Measurements from ENCODE around the gene INO80B. TPM values are rescaled to one million over a fixed set of nuclear protein-coding genes. Genes with fewer than 3 reads are reported as not detected.

The INO80B gene
- total RNA-seq, 1 donor from 2014 or later: 16.5 TPM

GRCh38 chr2:74499940-74500577 is 45.2 kb downstream of the INO80B start:
- ATAC-seq: no peak

GRCh38 chr2:74500578-74500946 is 45.7 kb downstream of the INO80B start:
- no peak for DNase-seq (ENCODE audit: low spot score)
- no peak for ATAC-seq

More at GRCh38 chr2:74499940-74500577, 45.2 kb downstream of the INO80B start:
- DNase-seq (ENCODE audit: low spot score): no peak

GRCh38 chr2:74501335-74502071 is 46.6 kb downstream of the INO80B start:
- DNase-seq (ENCODE audit: low spot score): no peak
- ATAC-seq: no peak

- DNase-seq (ENCODE audit: low spot score) (peak; percentile 88), ATAC-seq (peak; percentile 57)
These were observed 47.3 kb downstream of the INO80B start for GRCh38 chr2:74502147-74502719.

GRCh38 chr2:74502720-74503505 is 48.0 kb downstream of the INO80B start:
- peak; percentile 40 for ATAC-seq

GRCh38 chr2:74503506-74504475 is 48.9 kb downstream of the INO80B start:
- no peak for DNase-seq (ENCODE audit: low spot score)
- ATAC-seq: no peak

More at GRCh38 chr2:74502720-74503505, 48.0 kb downstream of the INO80B start:
- DNase-seq (ENCODE audit: low spot score): peak; percentile 73

GRCh38 chr2:74504591-74504990 is 49.7 kb downstream of the INO80B start:
- DNase-seq (ENCODE audit: low spot score) (no peak), ATAC-seq (no peak)

- no peak for DNase-seq (ENCODE audit: low spot score)
- ATAC-seq: no peak
These were observed 50.8 kb downstream of the INO80B start for GRCh38 chr2:74505448-74506246.

- ATAC-seq: peak; percentile 83
- DNase-seq (ENCODE audit: low spot score): peak; percentile 99
These were observed 52.4 kb downstream of the INO80B start, which contains the start of gene PCGF1 for GRCh38 chr2:74507145-74507925. Gene PCGF1, minus strand, starts transcription at chr2:74507695. Its CDS starts 27 bp downstream, at chr2:74507668.

Other genes starting within 250 kb of the INO80B start
- 1.2 TPM for gene SLC4A5, start 111.7 kb upstream of the INO80B start, total RNA-seq
- gene DCTN1, start 74.8 kb upstream of the INO80B start, total RNA-seq: 41.3 TPM
- 0.38 TPM for gene C2orf81, start 33.5 kb upstream of the INO80B start, total RNA-seq
- gene WDR54, start 33.4 kb upstream of the INO80B start, total RNA-seq: 1.5 TPM
- gene RTKN, start 13.2 kb upstream of the INO80B start, total RNA-seq: 114 TPM
- 38.8 TPM for gene WBP1, start 3.4 kb downstream of the INO80B start, total RNA-seq
- gene MOGS, start 10.3 kb downstream of the INO80B start, total RNA-seq: 53.3 TPM
- gene MRPL53, start 17.6 kb downstream of the INO80B start, total RNA-seq: 48.9 TPM
- gene CCDC142, start 27.9 kb downstream of the INO80B start, total RNA-seq: 14.0 TPM
- gene TTC31, start 28.0 kb downstream of the INO80B start, total RNA-seq: 39.8 TPM
- 7.7 TPM for gene LBX2, start 44.5 kb downstream of the INO80B start, total RNA-seq
- gene PCGF1, start 52.6 kb downstream of the INO80B start, total RNA-seq: 10.4 TPM
- 0.08 TPM for gene TLX2, start 59.4 kb downstream of the INO80B start, total RNA-seq
- gene DQX1, start 71.1 kb downstream of the INO80B start, total RNA-seq: 0.23 TPM
- 74.1 TPM for gene AUP1, start 74.6 kb downstream of the INO80B start, total RNA-seq
- gene HTRA2, start 74.8 kb downstream of the INO80B start, total RNA-seq: 11.7 TPM
- gene LOXL3, start 98.9 kb downstream of the INO80B start, total RNA-seq: 0.86 TPM
- gene DOK1, start 99.6 kb downstream of the INO80B start, total RNA-seq: 2.8 TPM
- gene M1AP, start 193.2 kb downstream of the INO80B start, total RNA-seq: not detected
- 2.6 TPM for gene SEMA4F, start 199.2 kb downstream of the INO80B start, total RNA-seq